ENCODE data around the gene CCDC171.
A peak's percentile ranks its signal among the peaks of the same experiment; 100 is the strongest.
"Not testable (repeated sequence)": the region's sequence is repeated elsewhere in the genome, so short reads cannot be mapped to it uniquely, and the experiment has no call there.

CCDC171 gene

DNA sequence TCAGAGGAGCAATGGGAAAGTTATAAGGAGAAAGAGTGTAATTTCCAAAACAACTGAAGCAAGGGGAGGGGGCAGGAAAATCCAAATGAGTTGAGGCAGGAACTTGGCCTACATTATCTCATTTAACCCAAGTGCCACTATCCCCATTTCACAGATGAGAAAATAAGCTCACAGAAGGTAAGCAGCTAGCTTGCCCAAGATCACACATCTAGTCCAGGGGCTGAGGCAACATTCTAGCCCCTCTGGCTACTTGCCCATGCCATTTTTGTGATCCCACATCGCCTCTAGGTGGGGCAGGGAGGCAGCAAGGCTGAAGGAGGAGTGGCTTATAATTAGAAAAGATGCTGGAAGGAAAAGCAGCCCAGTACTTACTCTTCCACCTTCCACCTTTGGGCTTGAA is 39.5 kb upstream of the CCDC171 start:
- peak; percentile 51 for TF ChIP-seq CTCF (IDR thresholded peaks at IDR 0.05; ENCODE audit: extremely low read depth, insufficient read depth, missing control alignments)
- in situ Hi-C loops (cut with MboI; ENCODE audit: low pct_unique_long_range_greater_than_20kb, low sequenced_read_pairs, unreplicated experiment), result no loop called here
- DNase-seq (ENCODE audit: low spot score), result no peak

GRCh38 chr9:15519831-15520230 is 33.0 kb upstream of the CCDC171 start:
- TF ChIP-seq CTCF (IDR thresholded peaks at IDR 0.05; ENCODE audit: extremely low read depth, insufficient read depth, missing control alignments), result no peak
- DNase-seq (ENCODE audit: low spot score), result no peak
- in situ Hi-C loops (cut with MboI; ENCODE audit: low pct_unique_long_range_greater_than_20kb, low sequenced_read_pairs, unreplicated experiment), result no loop called here

GRCh38 chr9:15521254-15521653 is 31.6 kb upstream of the CCDC171 start:
- TF ChIP-seq CTCF (IDR thresholded peaks at IDR 0.05; ENCODE audit: extremely low read depth, insufficient read depth, missing control alignments), result no peak
- no peak for DNase-seq (ENCODE audit: low spot score)
- in situ Hi-C loops (cut with MboI; ENCODE audit: low pct_unique_long_range_greater_than_20kb, low sequenced_read_pairs, unreplicated experiment), result no loop called here

GRCh38 chr9:15522130-15522755 is 30.6 kb upstream of the CCDC171 start:
- in situ Hi-C loops (cut with MboI; ENCODE audit: low pct_unique_long_range_greater_than_20kb, low sequenced_read_pairs, unreplicated experiment), result no loop called here
- TF ChIP-seq CTCF (IDR thresholded peaks at IDR 0.05; ENCODE audit: extremely low read depth, insufficient read depth, missing control alignments), result no peak
- DNase-seq (ENCODE audit: low spot score), result no peak

DNA sequence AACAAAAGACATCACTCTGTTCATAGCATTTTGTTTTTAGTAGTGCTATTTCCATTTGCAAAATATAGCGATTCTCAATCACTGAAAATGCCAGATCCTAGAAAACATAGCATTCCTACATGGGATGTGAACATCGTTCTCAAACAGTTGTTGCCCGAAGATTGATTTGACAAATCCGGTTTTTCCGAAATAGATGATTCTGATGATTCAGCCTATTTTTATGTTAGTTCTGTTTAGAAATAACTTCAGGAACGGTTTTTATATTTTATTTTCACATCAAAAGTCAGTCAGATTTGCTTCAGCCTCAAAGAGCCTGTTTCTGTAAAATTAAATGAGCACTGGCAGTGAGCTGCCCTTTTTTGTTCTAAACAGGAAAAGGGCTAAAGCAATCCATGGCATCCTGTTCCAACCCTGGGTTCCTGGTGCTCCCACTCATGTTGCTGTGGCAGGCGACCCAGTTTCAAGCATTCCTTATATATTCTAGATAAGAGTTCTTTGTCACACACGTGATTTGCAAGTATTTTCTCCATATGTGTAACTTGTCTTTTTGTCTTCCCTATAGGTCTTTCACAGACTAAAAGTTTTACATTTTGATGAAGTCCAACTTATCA is 27.9 kb upstream of the CCDC171 start:
- DNase-seq (ENCODE audit: low spot score), result no peak
- TF ChIP-seq CTCF (IDR thresholded peaks at IDR 0.05; ENCODE audit: extremely low read depth, insufficient read depth, missing control alignments), result no peak
- in situ Hi-C loops (cut with MboI; ENCODE audit: low pct_unique_long_range_greater_than_20kb, low sequenced_read_pairs, unreplicated experiment), result no loop called here

DNA sequence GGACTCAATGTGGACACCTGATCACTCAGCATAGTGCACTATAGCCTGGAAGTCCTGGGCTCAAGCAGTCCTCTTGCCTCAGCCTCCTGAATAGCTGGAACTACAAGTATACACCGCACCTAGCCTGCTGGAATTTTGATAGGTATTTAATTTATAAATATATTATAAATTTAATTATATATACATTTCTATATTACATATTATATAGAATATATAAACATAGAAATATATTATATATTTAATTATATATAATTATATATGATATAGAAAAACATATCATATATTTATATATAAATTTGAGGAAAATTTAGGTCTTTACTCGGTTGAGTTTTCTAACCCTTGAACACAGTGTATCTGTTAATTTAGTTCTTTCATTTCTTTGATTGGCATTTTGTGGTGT is 26.9 kb upstream of the CCDC171 start:
- no peak for TF ChIP-seq CTCF (IDR thresholded peaks at IDR 0.05; ENCODE audit: extremely low read depth, insufficient read depth, missing control alignments)
- in situ Hi-C loops (cut with MboI; ENCODE audit: low pct_unique_long_range_greater_than_20kb, low sequenced_read_pairs, unreplicated experiment), result no loop called here
- no peak for DNase-seq (ENCODE audit: low spot score)

- in situ Hi-C loops (cut with MboI; ENCODE audit: low pct_unique_long_range_greater_than_20kb, low sequenced_read_pairs, unreplicated experiment); DNase-seq (ENCODE audit: low spot score): not testable (repeated sequence)
Measured at GRCh38 chr9:15527035-15527434, 25.8 kb upstream of the CCDC171 start.

Measured in GM13977 (cell line).